ENCODE measurements around the gene RUFY4. TPM values are rescaled to one million over a fixed set of nuclear protein-coding genes. Genes with fewer than 3 reads are reported as not detected.

Gene RUFY4
- total and polyA plus RNA-seq, 9 of the 15 experiments (the other 6 are each of a cell fraction or from before 2014, with no cell fraction given), result not detected

DNA sequence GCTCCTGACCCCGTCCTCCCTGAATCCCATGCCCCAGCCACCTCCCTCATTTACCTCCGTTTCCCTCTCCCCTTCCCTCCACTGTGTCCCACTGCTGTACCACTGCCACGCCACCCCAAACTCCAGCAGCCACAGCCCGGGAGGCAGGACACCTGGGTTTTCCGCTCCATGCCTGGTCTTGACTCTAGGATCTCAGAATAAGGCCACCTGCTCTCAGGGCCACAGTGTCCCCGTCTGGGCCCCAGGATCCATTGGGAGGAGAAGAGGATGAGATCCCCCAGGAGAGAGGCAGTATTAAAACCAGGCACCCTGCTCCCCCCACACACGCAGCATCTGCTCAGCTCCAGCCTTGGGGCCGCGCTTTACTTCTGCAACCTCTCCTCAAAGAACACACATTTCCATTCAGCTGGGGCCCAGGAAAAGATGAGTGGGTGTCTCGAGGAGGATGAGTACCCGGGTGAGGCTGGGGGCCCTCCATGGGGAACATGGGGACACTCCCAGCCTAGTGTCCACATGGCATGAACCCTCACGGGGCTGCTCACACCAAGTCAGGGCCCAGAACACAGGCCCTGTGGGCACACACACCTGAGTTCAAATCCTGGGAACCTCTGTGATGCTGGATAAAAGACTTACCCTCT, 33.5 kb upstream of the RUFY4 start:
- ChIA-PET POLR2A (no interaction called here), CTCF (ENCODE audit: low intra/inter-chr PET ratio) (no interaction called here)
- Histone ChIP-seq H3K4me3 (no peak overlapping the region), H3K9me3 (replicated peaks; ENCODE audit: control insufficient read depth, insufficient read depth, low read depth, low read length) (no peaks in the 10 kb centered on the region), H2AFZ (ENCODE audit: low read depth, low read length) (no peak overlapping the region), H3K79me2 (ENCODE audit: control insufficient read depth, insufficient read depth, low read length) (no peaks in the 10 kb centered on the region), H3K4me2 (ENCODE audit: insufficient read depth, low read length) (no peak overlapping the region), H3K27ac (ENCODE audit: extremely low read depth, low read depth, low read length) (no peak overlapping the region), H3K27me3 (ENCODE audit: control insufficient read depth in 2 of 2, insufficient read depth in 2 of 2, low read length in 2 of 2) (peaks cover 0 to 20% of the 10 kb centered on the region in 2 experiments; a peak in 2 of 5 replicates), H3K36me3 (ENCODE audit: control insufficient read depth, insufficient read depth, low read length) (no peaks in the 10 kb centered on the region), H3K9ac (ENCODE audit: insufficient read depth in 1 of 2, low read depth in 2 of 2, low read length in 2 of 2) (no peak overlapping the region), H4K20me1 (replicated peaks; ENCODE audit: control insufficient read depth, insufficient read depth, low read length) (no peaks in the 10 kb centered on the region), H3K9me1 (ENCODE audit: control insufficient read depth, insufficient read depth, low read length) (no peaks in the 10 kb centered on the region), H3K4me1 (replicated peaks in 1 of 2; ENCODE audit: control insufficient read depth in 2 of 2, insufficient read depth in 2 of 2, low read length in 2 of 2) (peaks cover 0 to 4% of the 10 kb centered on the region in 2 experiments; a peak in 1 of 5 replicates)
- DNase-seq (ENCODE audit: extremely low read depth in 1 of 4, low spot score in 3 of 4) (no peak), FAIRE-seq (no peak), ATAC-seq (no peak)
- intact Hi-C loops (cut with micrococcal nuclease) (no loop called here), in situ Hi-C loops (cut with MboI) (no loop called here)
- no TSS peak for BruUV-seq (replicated peaks)
- WGBS (ENCODE audit: insufficient coverage, low coverage, missing lambda C conversion rate), result 4% methylated on average over 10 of the region's 12 CpGs
- TF ChIP-seq, protein P1, sequence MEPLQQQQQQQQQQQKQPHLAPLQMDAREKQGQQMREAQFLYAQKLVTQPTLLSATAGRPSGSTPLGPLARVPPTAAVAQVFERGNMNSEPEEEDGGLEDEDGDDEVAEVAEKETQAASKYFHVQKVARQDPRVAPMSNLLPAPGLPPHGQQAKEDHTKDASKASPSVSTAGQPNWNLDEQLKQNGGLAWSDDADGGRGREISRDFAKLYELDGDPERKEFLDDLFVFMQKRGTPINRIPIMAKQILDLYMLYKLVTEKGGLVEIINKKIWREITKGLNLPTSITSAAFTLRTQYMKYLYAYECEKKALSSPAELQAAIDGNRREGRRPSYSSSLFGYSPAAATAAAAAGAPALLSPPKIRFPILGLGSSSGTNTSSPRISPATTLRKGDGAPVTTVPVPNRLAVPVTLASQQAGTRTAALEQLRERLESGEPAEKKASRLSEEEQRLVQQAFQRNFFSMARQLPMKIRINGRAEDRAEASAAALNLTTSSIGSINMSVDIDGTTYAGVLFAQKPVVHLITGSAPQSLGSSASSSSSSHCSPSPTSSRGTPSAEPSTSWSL (CRISPR knock-in tag; IDR thresholded peaks at IDR 0.05; ENCODE audit: borderline replicate concordance), result no peak
- TF ChIP-seq CTBP1 (IDR thresholded peaks at IDR 0.05; ENCODE audit: borderline replicate concordance) (no peak), DACH1 (IDR thresholded peaks at IDR 0.05; ENCODE audit: partially characterized antibody) (no peak), ZNF77 (CRISPR knock-in tag; IDR thresholded peaks at IDR 0.05) (no peak), FOXA3 (CRISPR knock-in tag; conservative IDR thresholded peaks at IDR 0.05 in 1 of 2, IDR thresholded peaks at IDR 0.05 in 1 of 2) (no peak), E2F3 (CRISPR knock-in tag; IDR thresholded peaks at IDR 0.05) (no peak), SREBF1 (IDR thresholded peaks at IDR 0.05; ENCODE audit: borderline replicate concordance, low read depth, low read length) (no peak), CBFA2T3 (IDR thresholded peaks at IDR 0.05) (no peak), ARID1B (IDR thresholded peaks at IDR 0.05) (no peak), NEUROD1 (IDR thresholded peaks at IDR 0.05; ENCODE audit: borderline replicate concordance, low read depth, low read length, partially characterized antibody) (no peak), SIN3B (IDR thresholded peaks at IDR 0.05; ENCODE audit: low read depth) (no peak)
- TF ChIP-seq, protein P2, sequence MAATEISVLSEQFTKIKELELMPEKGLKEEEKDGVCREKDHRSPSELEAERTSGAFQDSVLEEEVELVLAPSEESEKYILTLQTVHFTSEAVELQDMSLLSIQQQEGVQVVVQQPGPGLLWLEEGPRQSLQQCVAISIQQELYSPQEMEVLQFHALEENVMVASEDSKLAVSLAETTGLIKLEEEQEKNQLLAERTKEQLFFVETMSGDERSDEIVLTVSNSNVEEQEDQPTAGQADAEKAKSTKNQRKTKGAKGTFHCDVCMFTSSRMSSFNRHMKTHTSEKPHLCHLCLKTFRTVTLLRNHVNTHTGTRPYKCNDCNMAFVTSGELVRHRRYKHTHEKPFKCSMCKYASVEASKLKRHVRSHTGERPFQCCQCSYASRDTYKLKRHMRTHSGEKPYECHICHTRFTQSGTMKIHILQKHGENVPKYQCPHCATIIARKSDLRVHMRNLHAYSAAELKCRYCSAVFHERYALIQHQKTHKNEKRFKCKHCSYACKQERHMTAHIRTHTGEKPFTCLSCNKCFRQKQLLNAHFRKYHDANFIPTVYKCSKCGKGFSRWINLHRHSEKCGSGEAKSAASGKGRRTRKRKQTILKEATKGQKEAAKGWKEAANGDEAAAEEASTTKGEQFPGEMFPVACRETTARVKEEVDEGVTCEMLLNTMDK (IDR thresholded peaks at IDR 0.05; ENCODE audit: borderline replicate concordance, insufficient read depth, low read depth, low read length, poor library complexity, severe bottlenecking), result no peak
- TF ChIP-seq, protein P3, sequence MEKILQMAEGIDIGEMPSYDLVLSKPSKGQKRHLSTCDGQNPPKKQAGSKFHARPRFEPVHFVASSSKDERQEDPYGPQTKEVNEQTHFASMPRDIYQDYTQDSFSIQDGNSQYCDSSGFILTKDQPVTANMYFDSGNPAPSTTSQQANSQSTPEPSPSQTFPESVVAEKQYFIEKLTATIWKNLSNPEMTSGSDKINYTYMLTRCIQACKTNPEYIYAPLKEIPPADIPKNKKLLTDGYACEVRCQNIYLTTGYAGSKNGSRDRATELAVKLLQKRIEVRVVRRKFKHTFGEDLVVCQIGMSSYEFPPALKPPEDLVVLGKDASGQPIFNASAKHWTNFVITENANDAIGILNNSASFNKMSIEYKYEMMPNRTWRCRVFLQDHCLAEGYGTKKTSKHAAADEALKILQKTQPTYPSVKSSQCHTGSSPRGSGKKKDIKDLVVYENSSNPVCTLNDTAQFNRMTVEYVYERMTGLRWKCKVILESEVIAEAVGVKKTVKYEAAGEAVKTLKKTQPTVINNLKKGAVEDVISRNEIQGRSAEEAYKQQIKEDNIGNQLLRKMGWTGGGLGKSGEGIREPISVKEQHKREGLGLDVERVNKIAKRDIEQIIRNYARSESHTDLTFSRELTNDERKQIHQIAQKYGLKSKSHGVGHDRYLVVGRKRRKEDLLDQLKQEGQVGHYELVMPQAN (IDR thresholded peaks at IDR 0.05; ENCODE audit: borderline replicate concordance), result no peak

All from K562 (cell line).